Transverse colon (tissue), 4 donors: ENCODE measurements around the gene PELI1. TPM values are rescaled to one million over a fixed set of nuclear protein-coding genes. Genes with fewer than 3 reads are reported as not detected.

Source experiments
- DNase-seq: peaks from one replicate; pipeline ENCODE4 v3.0.0-alpha.2; 2019
- H3K27ac ChIP-seq, 4 donors: fragments of 200-600 bp; sonication (generic); 2 replicates each; pipeline ENCODE4 v1.5.1; 2016 to 2018; ENCODE audit warnings: inconsistent platforms in 4 of 4
- H3K27me3 ChIP-seq: fragments of 200-600 bp; sonication (generic); 2 replicates; pipeline ENCODE4 v1.5.1; 2017; ENCODE audit warnings: inconsistent platforms
- H3K36me3 ChIP-seq, 4 donors: fragments of 200-600 bp; sonication (generic); 2 replicates each; pipeline ENCODE4 v1.5.1; 2017 to 2019; ENCODE audit warnings: inconsistent platforms in 4 of 4
- H3K4me1 ChIP-seq, 4 donors: fragments of 200-600 bp; sonication (generic); 2 replicates each; pipeline ENCODE4 v1.5.1; 2017 to 2020; ENCODE audit warnings: inconsistent platforms in 4 of 4
- H3K4me3 ChIP-seq, 4 donors: fragments of 200-600 bp; sonication (generic); 1 replicate in 1 of 4; 2 replicates in 3 of 4; pipeline versions ENCODE4 v1.5.1 to v1.6.1; 2017 to 2019; ENCODE audit warnings: inconsistent platforms in 4 of 4
- H3K9me3 ChIP-seq, 2 donors: fragments of 200-600 bp; sonication (generic); 2 replicates each; pipeline ENCODE4 v1.5.1; 2017 to 2019; ENCODE audit warnings: inconsistent platforms in 2 of 2
- EP300 ChIP-seq: sonication (generic); formaldehyde crosslinking; IDR thresholded peaks from one replicate; pipeline ENCODE4 v1.6.1; 2017; ENCODE audit warnings: antibody characterized with exemption, low read depth
- POLR2A ChIP-seq: fragments of 450-650 bp; IDR thresholded peaks from one replicate; pipeline ENCODE4 v1.6.1; 2016; ENCODE audit warnings: antibody characterized with exemption, mild to moderate bottlenecking, moderate library complexity
- POLR2AphosphoS5 ChIP-seq, 3 donors: sonication (generic); formaldehyde crosslinking; IDR thresholded peaks; one replicate each; pipeline ENCODE4 v1.6.1; 2016; ENCODE audit warnings: antibody characterized with exemption in 3 of 3
- WGBS, 2 donors: methylation state at CpG; one replicate each; pipeline ENCODE4 v1.1.5; 2018; ENCODE audit warnings: low coverage in 1 of 2; 5-methylcytosine and 5-hydroxymethylcytosine counted together
- in situ Hi-C, 4 donors: fragments of 200-750 bp; cut with MboI; loops; one replicate each; pipeline versions ENCODE4 v1.15.0 to v1.15.1; 2017; ENCODE audit warnings: low sequenced_read_pairs in 3 of 4, low pct_ligation_motif_present in 1 of 4, low pct_unique_long_range_greater_than_20kb in 1 of 4
- intact Hi-C: fragments of 100-400 bp; cut with DNase I; formaldehyde crosslinking; loops from one replicate; pipeline ENCODE4 v1.15.1; 2023; ENCODE audit warnings: low total_unique reads
- total RNA-seq, 4 donors: library from RNA; depleted of rRNA; stranded (reverse); fragments of >200 nt; gene quantifications; one replicate each; pipeline ENCODE4 v1.1.0, GENCODE V29; 2016
- TF ChIP-seq, protein P1 (sequence below), 5 experiments: fragments of 200-600 bp in 3 of 5; fragments of 450-650 bp in 2 of 5; sonication (generic) in 3 of 5; IDR thresholded peaks; 1 replicate in 2 of 5; 2 replicates in 3 of 5; pipeline ENCODE4 v1.5.1; 2016 to 2017; ENCODE audit warnings: antibody characterized with exemption in 5 of 5, inconsistent platforms in 3 of 5, mild to moderate bottlenecking in 2 of 5, moderate library complexity in 1 of 5

PELI1 gene
- total RNA-seq, 4 donors from 2014 or later, result 20.6 to 818 (median 41.3) TPM

DNA sequence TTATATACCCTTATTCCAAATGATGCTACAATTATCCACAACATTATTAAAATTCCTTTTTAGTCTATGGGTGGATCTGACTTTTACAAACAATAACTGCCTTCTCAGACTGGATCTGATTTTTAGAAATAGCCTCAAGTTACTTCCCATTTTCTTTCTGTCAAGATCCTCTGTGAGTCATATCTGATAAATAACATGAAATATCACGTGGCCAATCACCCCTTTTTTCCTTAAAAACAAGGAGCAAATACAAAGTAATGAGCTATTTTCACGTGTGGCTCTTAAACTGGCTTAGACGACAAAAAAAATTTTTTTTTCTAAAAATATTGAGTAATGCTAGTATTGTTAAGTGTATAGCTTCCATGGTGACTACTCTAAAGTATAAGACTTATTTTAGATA, 6.7 kb downstream of the PELI1 start:
- H3K27ac ChIP-seq, result peak overlapping the region in 1 of 4 donors; percentile 17

DNA sequence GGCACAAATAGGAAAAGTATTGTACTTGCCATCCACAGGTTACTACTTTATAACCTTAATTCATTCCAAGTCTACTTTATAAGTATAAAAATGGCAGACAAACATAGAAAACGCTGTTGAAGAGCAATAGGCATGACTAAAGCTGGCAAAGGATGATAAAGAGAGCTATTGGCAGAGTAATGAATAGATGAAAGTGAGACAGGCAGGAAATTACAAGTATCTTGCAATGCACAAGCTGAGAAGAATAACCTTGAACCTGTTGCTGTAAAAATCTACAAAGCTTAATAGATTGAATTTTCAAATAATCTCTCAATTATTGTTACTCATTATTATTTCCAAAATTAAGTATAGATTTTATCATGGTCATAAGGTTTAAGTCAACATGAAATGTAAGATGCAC, 8.8 kb downstream of the PELI1 start:
- Histone ChIP-seq H3K27ac (no peak overlapping the region), H3K27me3 (no peaks in the 10 kb centered on the region), H3K4me3 (no peak overlapping the region), H3K36me3 (no peaks in the 10 kb centered on the region), H3K4me1 (peaks cover 38 to 98% (median 57%) of the 10 kb centered on the region in 4 donors), H3K9me3 (no peaks in the 10 kb centered on the region)
- TF ChIP-seq EP300 (no peak), POLR2A (no peak), POLR2AphosphoS5 (IDR thresholded peaks at IDR 0.05) (no peak)
- TF ChIP-seq, protein P1, sequence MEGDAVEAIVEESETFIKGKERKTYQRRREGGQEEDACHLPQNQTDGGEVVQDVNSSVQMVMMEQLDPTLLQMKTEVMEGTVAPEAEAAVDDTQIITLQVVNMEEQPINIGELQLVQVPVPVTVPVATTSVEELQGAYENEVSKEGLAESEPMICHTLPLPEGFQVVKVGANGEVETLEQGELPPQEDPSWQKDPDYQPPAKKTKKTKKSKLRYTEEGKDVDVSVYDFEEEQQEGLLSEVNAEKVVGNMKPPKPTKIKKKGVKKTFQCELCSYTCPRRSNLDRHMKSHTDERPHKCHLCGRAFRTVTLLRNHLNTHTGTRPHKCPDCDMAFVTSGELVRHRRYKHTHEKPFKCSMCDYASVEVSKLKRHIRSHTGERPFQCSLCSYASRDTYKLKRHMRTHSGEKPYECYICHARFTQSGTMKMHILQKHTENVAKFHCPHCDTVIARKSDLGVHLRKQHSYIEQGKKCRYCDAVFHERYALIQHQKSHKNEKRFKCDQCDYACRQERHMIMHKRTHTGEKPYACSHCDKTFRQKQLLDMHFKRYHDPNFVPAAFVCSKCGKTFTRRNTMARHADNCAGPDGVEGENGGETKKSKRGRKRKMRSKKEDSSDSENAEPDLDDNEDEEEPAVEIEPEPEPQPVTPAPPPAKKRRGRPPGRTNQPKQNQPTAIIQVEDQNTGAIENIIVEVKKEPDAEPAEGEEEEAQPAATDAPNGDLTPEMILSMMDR (IDR thresholded peaks at IDR 0.05), result no peak
- intact Hi-C loops, result no loop called here
- in situ Hi-C loops, result no loop called here
- no peak for DNase-seq
- WGBS, 2 donors, result 47 to 67% methylated on average over 1 of the region's 1 CpG

More for the DNA sequence above, 6.7 kb downstream of the PELI1 start:
- H3K4me1 ChIP-seq, result peaks cover 37 to 99% (median 57%) of the 10 kb centered on the region in 4 donors
- 43 to 57% methylated on average over 3 of the region's 3 CpGs for WGBS, 2 donors
- intact Hi-C loops (no loop called here), in situ Hi-C loops (no loop called here)
- no peak for DNase-seq
- no peaks in the 10 kb centered on the region for H3K36me3 ChIP-seq
- H3K4me3 ChIP-seq, result no peak overlapping the region
- no peaks in the 10 kb centered on the region for H3K9me3 ChIP-seq
- no peaks in the 10 kb centered on the region for H3K27me3 ChIP-seq
- TF ChIP-seq EP300 (no peak), POLR2AphosphoS5 (IDR thresholded peaks at IDR 0.05) (no peak), POLR2A (no peak)
- TF ChIP-seq, protein P1 (IDR thresholded peaks at IDR 0.05), result no peak

DNA sequence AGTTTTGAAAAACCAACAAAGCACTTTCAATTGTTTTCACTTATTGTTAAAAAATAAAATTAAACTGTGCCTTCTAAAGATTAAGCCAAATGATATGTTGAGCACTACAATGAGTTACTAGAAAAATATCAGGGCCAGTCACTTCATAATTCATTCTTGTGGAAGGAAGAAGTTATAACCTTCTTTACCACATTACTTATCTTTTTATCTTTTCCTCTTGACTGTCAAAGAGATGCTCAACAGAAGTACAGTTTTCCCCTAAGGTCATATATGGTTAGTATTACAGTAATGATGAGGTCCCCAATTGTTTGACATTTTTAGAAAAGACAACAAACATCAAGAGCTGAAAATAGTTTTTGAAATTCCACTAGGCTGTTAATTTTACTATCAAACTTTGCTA, 9.4 kb downstream of the PELI1 start:
- intact Hi-C loops (no loop called here), in situ Hi-C loops (no loop called here)
- TF ChIP-seq POLR2AphosphoS5 (IDR thresholded peaks at IDR 0.05), result no peak
- TF ChIP-seq, protein P1 (IDR thresholded peaks at IDR 0.05), result no peak
- no peak for TF ChIP-seq POLR2A
- no peak for TF ChIP-seq EP300
- H3K4me3 ChIP-seq, result no peak overlapping the region
- H3K27me3 ChIP-seq, result no peaks in the 10 kb centered on the region
- H3K9me3 ChIP-seq, result no peaks in the 10 kb centered on the region
- no peaks in the 10 kb centered on the region for H3K36me3 ChIP-seq
- peaks cover 40 to 98% (median 55%) of the 10 kb centered on the region in 4 donors for H3K4me1 ChIP-seq
- H3K27ac ChIP-seq, result no peak overlapping the region
- DNase-seq, result no peak

DNA sequence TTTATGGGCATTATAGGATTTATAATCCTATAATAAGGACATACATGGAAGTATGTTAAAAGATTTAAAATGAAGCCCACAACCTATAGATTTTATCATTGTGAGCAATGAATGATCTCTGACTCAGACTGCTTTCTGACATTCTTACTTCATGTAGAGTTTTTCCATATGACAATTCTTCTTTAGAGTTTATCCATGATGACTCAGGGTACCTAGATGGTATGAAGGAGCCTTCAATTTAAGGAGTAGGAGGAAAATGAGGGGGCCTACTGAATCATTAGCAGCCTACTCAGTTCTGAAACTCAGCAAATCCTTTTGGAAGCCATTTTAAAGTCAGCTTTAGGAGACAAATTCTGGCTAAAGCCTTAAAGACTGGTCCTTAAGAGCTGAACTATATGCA, 10.4 kb downstream of the PELI1 start:
- intact Hi-C loops, result no loop called here
- Histone ChIP-seq H3K36me3 (no peaks in the 10 kb centered on the region), H3K4me3 (no peak overlapping the region), H3K27me3 (no peaks in the 10 kb centered on the region), H3K27ac (peak overlapping the region in 2 of 4 donors; percentile 10 to 20), H3K9me3 (no peaks in the 10 kb centered on the region), H3K4me1 (peaks cover 44 to 98% (median 58%) of the 10 kb centered on the region in 4 donors)
- TF ChIP-seq POLR2AphosphoS5 (IDR thresholded peaks at IDR 0.05) (no peak), EP300 (no peak), POLR2A (no peak)
- TF ChIP-seq, protein P1 (IDR thresholded peaks at IDR 0.05), result no peak
- no peak for DNase-seq
- in situ Hi-C loops, result no loop called here
